IMR-90 (cell line): ENCODE data around the gene FMNL1. TPM values are rescaled to one million over a fixed set of nuclear protein-coding genes. Genes with fewer than 3 reads are reported as not detected.

Experiments
- ATAC-seq: fragments of 200-7000 bp; cut with Tn5 transposase; 2 replicates; pipeline ENCODE4 v1.9.1; 2020; ENCODE audit warnings: low read depth, mild to moderate bottlenecking, moderate library complexity
- BruUV-seq: library from RNA; stranded (reverse); fragments of 400-500 nt; replicated peaks from 2 replicates; lab custom pipeline; 2021; lab: Mats Ljungman, UMichigan
- CTCF ChIA-PET: fragments of 300-600 bp; formaldehyde crosslinking; extraction: SDS; loops from one replicate; lab custom pipeline; 2021; ENCODE audit warnings: antibody characterized with exemption; lab: Yijun Ruan, JAX
- POLR2A ChIA-PET: fragments of 300-600 bp; sonication (Branson Sonifier 250); formaldehyde crosslinking; loops from one replicate; lab custom pipeline; 2022; ENCODE audit warnings: antibody characterized with exemption; ENCODE audit not compliant: unreplicated experiment; lab: Charles Lee
- DNase-seq: peaks from one replicate; pipeline ENCODE4 v3.0.0; 2013
- H2AFZ ChIP-seq: replicated peaks from 2 replicates; pipeline ENCODE3; 2013; ENCODE audit warnings: low read length, mild to moderate bottlenecking; ENCODE audit not compliant: poor library complexity
- H2AK5ac ChIP-seq: 2 replicates; pipeline ENCODE4 v1.6.1; 2013; ENCODE audit warnings: low read depth, low read length, inconsistent platforms
- H2AK9ac ChIP-seq: replicated peaks from 2 replicates; pipeline ENCODE3; 2013; ENCODE audit warnings: mild to moderate bottlenecking, low read depth, low read length, moderate library complexity; ENCODE audit not compliant: poor library complexity
- H2BK120ac ChIP-seq: 2 replicates; pipeline ENCODE4 v1.6.1; 2013; ENCODE audit warnings: low read depth, low read length, inconsistent platforms
- H2BK15ac ChIP-seq: 3 replicates; pipeline ENCODE4 v1.6.1; 2013; ENCODE audit warnings: low read depth, low read length, inconsistent platforms
- H2BK20ac ChIP-seq: 2 replicates; pipeline ENCODE4 v1.6.1; 2013; ENCODE audit warnings: low read depth, mild to moderate bottlenecking, inconsistent platforms, low read length, moderate library complexity
- H2BK5ac ChIP-seq: 2 replicates; pipeline ENCODE4 v1.6.1; 2013; ENCODE audit warnings: mild to moderate bottlenecking, low read depth, low read length, inconsistent platforms; ENCODE audit not compliant: poor library complexity, severe bottlenecking
- H3K14ac ChIP-seq: replicated peaks from 2 replicates; pipeline ENCODE4 v1.6.1; 2013; ENCODE audit warnings: low read depth, low read length, inconsistent platforms
- H3K18ac ChIP-seq: 2 replicates; pipeline ENCODE4 v1.6.1; 2013; ENCODE audit warnings: low read depth, low read length, control low read depth
- H3K23ac ChIP-seq: 2 replicates; pipeline ENCODE4 v1.6.1; 2013; ENCODE audit warnings: low read depth, low read length, inconsistent platforms
- H3K27ac ChIP-seq: 2 replicates; pipeline ENCODE4 v1.5.1; 2013; ENCODE audit warnings: mild to moderate bottlenecking, control low read depth, low read length; ENCODE audit not compliant: insufficient read depth
- H3K27me3 ChIP-seq: 2 replicates; pipeline ENCODE4 v1.6.1; 2013; ENCODE audit warnings: low read length; ENCODE audit not compliant: control insufficient read depth, insufficient read depth
- H3K36me3 ChIP-seq: 2 replicates; pipeline ENCODE4 v1.6.1; 2013; ENCODE audit warnings: low read length, mixed read lengths; ENCODE audit not compliant: control insufficient read depth, insufficient read depth
- H3K4ac ChIP-seq: 2 replicates; pipeline ENCODE4 v1.6.1; 2013; ENCODE audit warnings: low read depth, low read length, inconsistent platforms
- H3K4me1 ChIP-seq: 2 replicates; pipeline ENCODE4 v1.6.1; 2013; ENCODE audit warnings: low read length, mixed read lengths; ENCODE audit not compliant: control insufficient read depth, insufficient read depth
- H3K4me2 ChIP-seq: 2 replicates; pipeline ENCODE4 v1.6.1; 2013; ENCODE audit warnings: low read depth, mild to moderate bottlenecking, control low read depth, low read length, moderate library complexity
- H3K4me3 ChIP-seq: 2 replicates; pipeline ENCODE4 v1.5.1; 2013; ENCODE audit warnings: low read depth, mild to moderate bottlenecking, control low read depth, low read length, moderate library complexity; ENCODE audit not compliant: insufficient read depth
- H3K56ac ChIP-seq: 2 replicates; pipeline ENCODE4 v1.6.1; 2013; ENCODE audit warnings: low read length, inconsistent platforms; ENCODE audit not compliant: insufficient read depth; ENCODE audit errors: extremely low read depth
- H3K79me1 ChIP-seq, 2 experiments: 2 replicates each; pipeline ENCODE4 v1.6.1; 2013; ENCODE audit warnings: low read length in 2 of 2, inconsistent platforms in 1 of 2, low read depth in 1 of 2
- H3K9ac ChIP-seq: 2 replicates; pipeline ENCODE4 v1.6.1; 2013; ENCODE audit warnings: low read depth, low read length, control low read depth
- H3K9me1 ChIP-seq: 2 replicates; pipeline ENCODE4 v1.6.1; 2013; ENCODE audit warnings: low read length, inconsistent platforms; ENCODE audit not compliant: insufficient read depth
- H3K9me3 ChIP-seq: 2 replicates; pipeline ENCODE4 v1.6.1; 2013; ENCODE audit warnings: low read length; ENCODE audit not compliant: control insufficient read depth, insufficient read depth
- H4K20me1 ChIP-seq: 2 replicates; pipeline ENCODE4 v1.6.1; 2013; ENCODE audit warnings: low read length, inconsistent platforms; ENCODE audit not compliant: insufficient read depth
- H4K5ac ChIP-seq: 2 replicates; pipeline ENCODE4 v1.6.1; 2013; ENCODE audit warnings: mild to moderate bottlenecking, low read depth, low read length, control low read depth
- H4K8ac ChIP-seq, 2 experiments: 2 replicates each; pipeline ENCODE4 v1.6.1; 2013; ENCODE audit warnings: low read depth in 2 of 2, low read length in 2 of 2, control low read depth in 1 of 2, inconsistent platforms in 1 of 2
- H4K91ac ChIP-seq: 2 replicates; pipeline ENCODE4 v1.6.1; 2013; ENCODE audit warnings: low read depth, low read length, inconsistent platforms; ENCODE audit not compliant: insufficient read depth
- FOS ChIP-seq: fragments of 150-350 bp; IDR thresholded peaks from 2 replicates; pipeline ENCODE4 v1.6.1; 2016; ENCODE audit warnings: low read depth, low read length
- RCOR1 ChIP-seq: IDR thresholded peaks from 2 replicates; pipeline ENCODE4 v1.6.1; 2012; ENCODE audit warnings: mild to moderate bottlenecking, low read length, improper control_type of control experiment; ENCODE audit not compliant: insufficient replicate concordance
- WGBS, 2 experiments: methylation state at CpG; one replicate each; pipeline versions ENCODE4 v1.1.5 to v1.1.7; 2013; ENCODE audit warnings: missing lambda C conversion rate in 2 of 2; ENCODE audit not compliant: insufficient read length in 1 of 2; ENCODE audit errors: extremely low coverage in 2 of 2; 5-methylcytosine and 5-hydroxymethylcytosine counted together
- dilution Hi-C: fragments of 300-500 bp; cut with HindIII; formaldehyde crosslinking; loops from one replicate; pipeline ENCODE4 v1.14.3; 2018; ENCODE audit warnings: low sequenced_read_pairs; ENCODE audit not compliant: unreplicated experiment
- in situ Hi-C: fragments of 300-500 bp; cut with MboI; formaldehyde crosslinking; loops from 3 replicates; pipeline ENCODE4 v1.14.3; 2019; ENCODE audit warnings: low sequenced_read_pairs, inconsistent platforms, mixed read lengths
- intact Hi-C: fragments of 100-400 bp; cut with micrococcal nuclease; formaldehyde crosslinking; loops from 2 replicates; pipeline ENCODE4 v1.10.0; 2022
- polyA plus RNA-seq, 3 experiments: library from polyadenylated mRNA; depleted of rRNA; stranded (reverse); fragments of >200 nt; gene quantifications; 2 replicates each; pipeline ENCODE4 v1.2.3, GENCODE V29; 2012; ENCODE audit warnings: low replicate concordance in 1 of 3
- total RNA-seq: library from RNA; depleted of rRNA; stranded (reverse); fragments of >200 nt; gene quantifications from 2 replicates; pipeline ENCODE4 v1.2.3, GENCODE V29; 2012

The FMNL1 gene
- total and polyA plus RNA-seq, 2 of the 4 experiments (the other 2 are of a cell fraction), result 0.36 to 2.3 TPM

- WGBS, 2 experiments, result 90% methylated on average over 2 of the region's 8 CpGs; no CpG with 5 or more reads in 1 of the 2 experiments
These were observed 5.6 kb downstream of the FMNL1 start for GRCh38 chr17:45227101-45227925.

More at GRCh38 chr17:45227101-45227925, 5.6 kb downstream of the FMNL1 start:
- Histone ChIP-seq H3K27ac (peak overlapping the region; percentile 13), H2AK5ac (peak overlapping the region; percentile 99), H4K20me1 (no peaks in the 10 kb centered on the region), H3K9ac (no peak overlapping the region), H3K9me3 (no peaks in the 10 kb centered on the region), H2BK15ac (peak overlapping the region; percentile 66; the same call in 2 of the 3 replicates), H3K56ac (no peak overlapping the region), H2BK120ac (peak overlapping the region; percentile 95), H3K4me2 (no peak overlapping the region), H3K23ac (peak overlapping the region; percentile 2; the same call in 1 of the 2 replicates), H2BK20ac (peak overlapping the region; percentile 36), H3K4me1 (peaks cover 46% of the 10 kb centered on the region), H2AFZ (peak overlapping the region; percentile 4), H4K8ac (peak overlapping the region; percentile 55 to 87), H3K79me1 (peaks cover 0 to 28% of the 10 kb centered on the region in 2 experiments; a peak in 3 of 4 replicates), H4K91ac (peak overlapping the region; percentile 97; the same call in 1 of the 2 replicates), H3K4ac (peak overlapping the region; percentile 98), H3K36me3 (no peaks in the 10 kb centered on the region), H3K9me1 (peaks cover 24% of the 10 kb centered on the region), H3K14ac (peak overlapping the region; percentile 2; the same call in 1 of the 2 replicates), H3K27me3 (peaks cover 3% of the 10 kb centered on the region), H2BK5ac (peak overlapping the region; percentile 1), H4K5ac (peak overlapping the region; percentile 92), H3K4me3 (no peak overlapping the region), H2AK9ac (peak overlapping the region; percentile 81), H3K18ac (peak overlapping the region; percentile 65; the same call in 1 of the 2 replicates)
- intact Hi-C loops, result no loop called here
- no peak for ATAC-seq
- DNase-seq, result no peak
- in situ Hi-C loops, result no loop called here
- ChIA-PET POLR2A (no interaction called here), CTCF (interaction anchor here (0.8 kb wide), 1 partner anchor 9 kb away, joined by 3 read pairs; no protein-coding TSS in a partner anchor)
- no peak for TF ChIP-seq FOS
- TF ChIP-seq RCOR1, result no peak
- dilution Hi-C loops, result no loop called here
- BruUV-seq, result no TSS peak
